ENCODE measurements around the gene TMEM53.

GRCh38 chr1:44718091-44718490, 43.8 kb upstream of the TMEM53 start:
- TF ChIP-seq POLR2AphosphoS5 (IDR thresholded peaks at IDR 0.05): no peak
- TF ChIP-seq, protein P1, sequence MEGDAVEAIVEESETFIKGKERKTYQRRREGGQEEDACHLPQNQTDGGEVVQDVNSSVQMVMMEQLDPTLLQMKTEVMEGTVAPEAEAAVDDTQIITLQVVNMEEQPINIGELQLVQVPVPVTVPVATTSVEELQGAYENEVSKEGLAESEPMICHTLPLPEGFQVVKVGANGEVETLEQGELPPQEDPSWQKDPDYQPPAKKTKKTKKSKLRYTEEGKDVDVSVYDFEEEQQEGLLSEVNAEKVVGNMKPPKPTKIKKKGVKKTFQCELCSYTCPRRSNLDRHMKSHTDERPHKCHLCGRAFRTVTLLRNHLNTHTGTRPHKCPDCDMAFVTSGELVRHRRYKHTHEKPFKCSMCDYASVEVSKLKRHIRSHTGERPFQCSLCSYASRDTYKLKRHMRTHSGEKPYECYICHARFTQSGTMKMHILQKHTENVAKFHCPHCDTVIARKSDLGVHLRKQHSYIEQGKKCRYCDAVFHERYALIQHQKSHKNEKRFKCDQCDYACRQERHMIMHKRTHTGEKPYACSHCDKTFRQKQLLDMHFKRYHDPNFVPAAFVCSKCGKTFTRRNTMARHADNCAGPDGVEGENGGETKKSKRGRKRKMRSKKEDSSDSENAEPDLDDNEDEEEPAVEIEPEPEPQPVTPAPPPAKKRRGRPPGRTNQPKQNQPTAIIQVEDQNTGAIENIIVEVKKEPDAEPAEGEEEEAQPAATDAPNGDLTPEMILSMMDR (IDR thresholded peaks at IDR 0.05): no peak
- no peak for TF ChIP-seq POLR2A (IDR thresholded peaks at IDR 0.05)

All from breast epithelium (tissue), 3 donors.